Spinal cord (tissue), 10 donors: ENCODE data around the gene NSF. TPM values are rescaled to one million over a fixed set of nuclear protein-coding genes. Genes with fewer than 3 reads are reported as not detected.
"Not testable (repeated sequence)": the region's sequence is repeated elsewhere in the genome, so short reads cannot be mapped to it uniquely, and the experiment has no call there.

ENCODE experiments used
- DNase-seq, 6 donors: peaks; one replicate each; pipeline versions ENCODE4 v3.0.0 to v3.0.0-alpha.2; 2013 to 2015; ENCODE audit warnings: low spot score in 6 of 6, low read depth in 4 of 6
- H3K27ac ChIP-seq: one replicate; pipeline ENCODE4 v1.5.1; 2013; ENCODE audit warnings: low read depth, low read length, control low read depth
- H3K27me3 ChIP-seq: one replicate; pipeline ENCODE4 v1.6.1; 2013; ENCODE audit warnings: low read length; ENCODE audit not compliant: control insufficient read depth, insufficient read depth
- H3K36me3 ChIP-seq: one replicate; pipeline ENCODE4 v1.6.1; 2013; ENCODE audit warnings: low read length; ENCODE audit not compliant: control insufficient read depth, insufficient read depth
- H3K4me1 ChIP-seq: one replicate; pipeline ENCODE4 v1.6.1; 2013; ENCODE audit warnings: low read length; ENCODE audit not compliant: control insufficient read depth, insufficient read depth
- H3K4me3 ChIP-seq: one replicate; pipeline ENCODE4 v1.5.1; 2013; ENCODE audit warnings: low read depth, low read length, control low read depth
- H3K9me3 ChIP-seq: one replicate; pipeline ENCODE4 v1.6.1; 2013; ENCODE audit warnings: low read length; ENCODE audit not compliant: control insufficient read depth, insufficient read depth
- WGBS: methylation state at CpG from one replicate; pipeline ENCODE4 v1.1.5; 2013; ENCODE audit warnings: missing lambda C conversion rate; ENCODE audit not compliant: insufficient coverage; 5-methylcytosine and 5-hydroxymethylcytosine counted together
- polyA plus RNA-seq, 2 donors: library from polyadenylated mRNA; unstranded; fragments of 120-200 nt; gene quantifications; one replicate each; pipeline ENCODE4 v1.2.1, GENCODE V29; 2013; ENCODE audit not compliant: insufficient read length in 2 of 2
- total RNA-seq, 2 donors: library from RNA; depleted of rRNA in 1 of 2; stranded (reverse); fragments of 120-200 nt in 1 of 2; fragments of >200 nt in 1 of 2; gene quantifications; one replicate each; pipeline versions ENCODE4 v1.2.3 to v1.2.4, GENCODE V29; 2013 to 2014
- donor health status: healthy.

Gene NSF
- total and polyA plus RNA-seq, 4 donors: 46.8 to 266 (median 148) TPM

- no peaks in the 10 kb centered on the region for H3K27me3 ChIP-seq
- H3K4me1 ChIP-seq: peaks cover 3% of the 10 kb centered on the region
- H3K36me3 ChIP-seq: peaks cover 29% of the 10 kb centered on the region
- WGBS: 68% methylated on average over 7 of the region's 9 CpGs
- DNase-seq: no peak
- no peak overlapping the region for H3K4me3 ChIP-seq
- no peaks in the 10 kb centered on the region for H3K9me3 ChIP-seq
- H3K27ac ChIP-seq: no peak overlapping the region
These were observed 168.7 kb downstream of the NSF start for GRCh38 chr17:46759141-46759540.

GRCh38 chr17:46763416-46763815 is 172.9 kb downstream of the NSF start:
- Histone ChIP-seq H3K27ac (no peak overlapping the region), H3K36me3 (peaks cover 51% of the 10 kb centered on the region), H3K4me1 (peaks cover 32% of the 10 kb centered on the region), H3K27me3 (no peaks in the 10 kb centered on the region), H3K4me3 (no peak overlapping the region), H3K9me3 (no peaks in the 10 kb centered on the region)
- WGBS: no CpG with 5 or more reads among the region's 3 CpGs
- DNase-seq: no peak

GRCh38 chr17:46764000-46764708 is 173.7 kb downstream of the NSF start:
- 63% methylated on average over 7 of the region's 12 CpGs for WGBS
- no peak overlapping the region for H3K4me3 ChIP-seq
- H3K27ac ChIP-seq: peak overlapping the region; percentile 25

GRCh38 chr17:46764709-46765401 is 174.4 kb downstream of the NSF start:
- Histone ChIP-seq H3K27me3 (no peaks in the 10 kb centered on the region), H3K4me3 (no peak overlapping the region), H3K9me3 (no peaks in the 10 kb centered on the region), H3K27ac (peak overlapping the region; percentile 25), H3K4me1 (peaks cover 39% of the 10 kb centered on the region), H3K36me3 (peaks cover 57% of the 10 kb centered on the region)
- 22% methylated on average over 6 of the region's 13 CpGs for whole genome bisulfite sequencing
- DNase-seq: peak in 3 of 6 donors; percentile 29 to 88 (median 77)

More at GRCh38 chr17:46764000-46764708, 173.7 kb downstream of the NSF start:
- peaks cover 32% of the 10 kb centered on the region for H3K4me1 ChIP-seq
- H3K27me3 ChIP-seq: no peaks in the 10 kb centered on the region
- no peak for DNase-seq
- peaks cover 51% of the 10 kb centered on the region for H3K36me3 ChIP-seq
- no peaks in the 10 kb centered on the region for H3K9me3 ChIP-seq

- H3K4me3 ChIP-seq: no peak overlapping the region
- no peaks in the 10 kb centered on the region for H3K9me3 ChIP-seq
- peak in 2 of 6 donors; percentile 39 to 53 for DNase-seq
- peaks cover 45% of the 10 kb centered on the region for H3K4me1 ChIP-seq
- no peaks in the 10 kb centered on the region for H3K27me3 ChIP-seq
- WGBS: 60% methylated on average over 10 of the region's 12 CpGs
- H3K27ac ChIP-seq: no peak overlapping the region
- peaks cover 59% of the 10 kb centered on the region for H3K36me3 ChIP-seq
These were observed 175.0 kb downstream of the NSF start for GRCh38 chr17:46765453-46765852.

- H3K4me1 ChIP-seq: peaks cover 51% of the 10 kb centered on the region
- H3K4me3 ChIP-seq: no peak overlapping the region
- 89% methylated on average over 17 of the region's 21 CpGs for WGBS
- no peaks in the 10 kb centered on the region for H3K27me3 ChIP-seq
- no peak overlapping the region for H3K27ac ChIP-seq
- no peak for DNase-seq
- H3K36me3 ChIP-seq: peaks cover 54% of the 10 kb centered on the region
- no peaks in the 10 kb centered on the region for H3K9me3 ChIP-seq
These were observed 176.3 kb downstream of the NSF start for GRCh38 chr17:46766493-46767491.

GRCh38 chr17:46768540-46768870 is 178.0 kb downstream of the NSF start:
- 95% methylated on average over 13 of the region's 15 CpGs for WGBS
- Histone ChIP-seq H3K36me3 (peaks cover 46% of the 10 kb centered on the region), H3K9me3 (no peaks in the 10 kb centered on the region), H3K27me3 (no peaks in the 10 kb centered on the region), H3K4me1 (peaks cover 66% of the 10 kb centered on the region), H3K27ac (no peak overlapping the region), H3K4me3 (no peak overlapping the region)
- DNase-seq: no peak

GRCh38 chr17:46768896-46769295 is 178.4 kb downstream of the NSF start:
- H3K9me3 ChIP-seq, DNase-seq, H3K4me3 ChIP-seq, H3K27me3 ChIP-seq, H3K27ac ChIP-seq: not testable (repeated sequence)
- 92% methylated on average over 9 of the region's 14 CpGs for WGBS
- Histone ChIP-seq H3K36me3 (peaks cover 47% of the 10 kb centered on the region), H3K4me1 (peaks cover 69% of the 10 kb centered on the region)
